ENCODE data around the gene PATE2.
A peak's percentile ranks its signal among the peaks of the same experiment; 100 is the strongest.

PATE2 gene

GRCh38 chr11:125743681-125744080, 34.9 kb downstream of the PATE2 start:
- Histone ChIP-seq H3K9ac (no peak overlapping the region), H3K27ac (no peak overlapping the region), H3K4me2 (no peak overlapping the region), H3K27me3 (no peaks in the 10 kb centered on the region), H4K20me1 (no peaks in the 10 kb centered on the region), H3K9me3 (replicated peaks in 1 of 11) (no peaks in the 10 kb centered on the region), H3K4me3 (no peak overlapping the region), H3K36me3 (no peaks in the 10 kb centered on the region), H3K4me1 (no peaks in the 10 kb centered on the region)
- TF ChIP-seq Cebpa-rat (IDR thresholded peaks at IDR 0.05) = no peak

GRCh38 chr11:125740617-125741016, 38.0 kb downstream of the PATE2 start:
- no peak overlapping the region for H3K4me3 ChIP-seq
- peaks cover 0 to 11% (median 0%) of the 10 kb centered on the region in 11 experiments; a peak in 4 of 22 replicates for H3K9me3 ChIP-seq (replicated peaks in 1 of 11)
- no peak for TF ChIP-seq Cebpa-rat (IDR thresholded peaks at IDR 0.05)
- H3K4me1 ChIP-seq = no peaks in the 10 kb centered on the region
- H3K4me2 ChIP-seq = no peak overlapping the region
- H3K27ac ChIP-seq = no peak overlapping the region
- no peaks in the 10 kb centered on the region for H4K20me1 ChIP-seq
- H3K9ac ChIP-seq = no peak overlapping the region
- H3K27me3 ChIP-seq = no peaks in the 10 kb centered on the region
- H3K36me3 ChIP-seq = no peaks in the 10 kb centered on the region

- Histone ChIP-seq H3K9ac (no peak overlapping the region), H3K9me3 (replicated peaks in 1 of 11) (no peaks in the 10 kb centered on the region), H3K27me3 (no peaks in the 10 kb centered on the region), H3K4me2 (peak overlapping the region in 7 of 11 experiments; percentile 59 to 79 (median 71); a peak in 11 of 22 replicates), H3K27ac (no peak overlapping the region), H3K4me3 (no peak overlapping the region), H3K36me3 (no peaks in the 10 kb centered on the region), H3K4me1 (peaks cover 0 to 29% (median 18%) of the 10 kb centered on the region in 10 experiments; a peak in 16 of 20 replicates), H4K20me1 (no peaks in the 10 kb centered on the region)
- no peak for TF ChIP-seq Cebpa-rat (IDR thresholded peaks at IDR 0.05)
These were observed 49.7 kb downstream of the PATE2 start for GRCh38 chr11:125728969-125729368.
